ENCODE measurements around the gene MBD3L5.

MBD3L5 gene

DNA sequence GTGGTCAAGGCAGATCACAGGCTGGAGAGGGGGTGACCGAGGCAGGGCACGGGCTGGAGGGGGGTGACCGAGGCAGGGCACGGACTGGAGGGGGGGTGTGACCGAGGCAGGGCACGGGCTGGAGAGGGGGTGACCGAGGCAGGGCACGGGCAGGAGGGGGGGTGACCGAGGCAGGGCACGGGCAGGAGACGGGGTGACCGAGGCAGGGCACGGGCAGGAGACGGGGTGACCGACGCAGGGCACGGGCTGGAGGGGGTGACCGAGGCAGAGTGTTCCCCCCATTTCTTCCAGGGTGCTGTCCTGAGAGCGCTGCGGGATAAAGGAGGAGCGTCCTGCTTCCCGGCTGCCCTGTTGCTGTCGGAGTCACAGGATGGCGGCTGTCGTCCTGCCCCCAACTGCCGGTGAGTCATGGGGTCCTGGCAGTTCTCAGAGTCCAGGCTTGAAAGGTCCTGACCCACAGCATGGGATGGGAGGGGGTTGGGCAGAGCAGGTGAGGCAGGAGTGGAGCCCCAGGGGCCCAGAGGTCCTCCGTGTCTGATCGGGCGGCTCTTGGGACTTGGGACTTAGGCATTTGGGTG lies 44.4 kb downstream of the MBD3L5 start:
- Histone ChIP-seq H3K4me1 (ENCODE audit: control insufficient read depth in 1 of 2, insufficient read depth in 2 of 2, low read length in 2 of 2) (peaks cover 5 to 8% of the 10 kb centered on the region in 2 experiments), H3K9me3 (ENCODE audit: insufficient read depth, low read depth, low read length) (peaks cover 15% of the 10 kb centered on the region), H3K14ac (ENCODE audit: low read length) (peak overlapping the region; percentile 46), H2BK5ac (ENCODE audit: low read depth, low read length, poor library complexity) (no peak overlapping the region), H4K12ac (ENCODE audit: low read depth, low read length) (no peak overlapping the region), H4K91ac (ENCODE audit: low read depth, low read length) (peak overlapping the region; percentile 72), H3K79me2 (ENCODE audit: control insufficient read depth, insufficient read depth, low read length, poor library complexity) (peaks cover under 1% of the 10 kb centered on the region), H3K23ac (ENCODE audit: low read length) (no peak overlapping the region), H2AFZ (ENCODE audit: insufficient read depth, low read length, poor library complexity) (no peak overlapping the region), H4K8ac (ENCODE audit: low read depth, low read length) (peak overlapping the region; percentile 55), H3K4me2 (ENCODE audit: low read length) (no peak overlapping the region), H3K4me3 (ENCODE audit: low read depth, low read length) (peak overlapping the region; percentile 4), H3K79me1 (ENCODE audit: low read length) (peaks cover 4% of the 10 kb centered on the region), H2BK120ac (ENCODE audit: insufficient read depth, low read length, poor library complexity) (no peak overlapping the region), H3K9ac (ENCODE audit: low read length) (no peak overlapping the region), H3K18ac (ENCODE audit: low read length) (peak overlapping the region; percentile 0), H3K27me3 (ENCODE audit: insufficient read depth, low read length) (no peaks in the 10 kb centered on the region), H3K27ac (ENCODE audit: low read depth, low read length) (no peak overlapping the region), H2BK12ac (ENCODE audit: low read length) (no peak overlapping the region), H2AK5ac (ENCODE audit: low read length) (no peak overlapping the region), H3K36me3 (ENCODE audit: control insufficient read depth in 1 of 2, insufficient read depth in 2 of 2, low read length in 2 of 2) (peaks cover 45 to 57% of the 10 kb centered on the region in 2 experiments), H3K4ac (ENCODE audit: low read depth, low read length) (no peak overlapping the region)
- DNase-seq, result no peak
- no CpG with 5 or more reads among the region's 29 CpGs for WGBS (ENCODE audit: extremely low coverage, insufficient coverage, insufficient read length)

GRCh38 chr19:7076151-7076550 lies 45.8 kb downstream of the MBD3L5 start:
- Histone ChIP-seq H2BK5ac (ENCODE audit: low read depth, low read length, poor library complexity) (no peak overlapping the region), H3K14ac (ENCODE audit: low read length) (no peak overlapping the region), H4K12ac (ENCODE audit: low read depth, low read length) (no peak overlapping the region), H3K18ac (ENCODE audit: low read length) (no peak overlapping the region), H4K91ac (ENCODE audit: low read depth, low read length) (no peak overlapping the region), H3K79me2 (ENCODE audit: control insufficient read depth, insufficient read depth, low read length, poor library complexity) (no peaks in the 10 kb centered on the region), H3K36me3 (ENCODE audit: control insufficient read depth in 1 of 2, insufficient read depth in 2 of 2, low read length in 2 of 2) (peaks cover 52 to 70% of the 10 kb centered on the region in 2 experiments), H3K9me3 (ENCODE audit: insufficient read depth, low read depth, low read length) (peaks cover 27% of the 10 kb centered on the region), H2BK120ac (ENCODE audit: insufficient read depth, low read length, poor library complexity) (no peak overlapping the region), H3K4ac (ENCODE audit: low read depth, low read length) (no peak overlapping the region), H4K8ac (ENCODE audit: low read depth, low read length) (no peak overlapping the region), H3K9ac (ENCODE audit: low read length) (no peak overlapping the region), H3K4me2 (ENCODE audit: low read length) (no peak overlapping the region), H2BK12ac (ENCODE audit: low read length) (no peak overlapping the region), H2AK5ac (ENCODE audit: low read length) (no peak overlapping the region), H3K23ac (ENCODE audit: low read length) (no peak overlapping the region), H3K27me3 (ENCODE audit: insufficient read depth, low read length) (no peaks in the 10 kb centered on the region), H3K4me1 (ENCODE audit: control insufficient read depth in 1 of 2, insufficient read depth in 2 of 2, low read length in 2 of 2) (peaks cover 5% of the 10 kb centered on the region in 2 experiments), H3K4me3 (ENCODE audit: low read depth, low read length) (no peak overlapping the region), H3K27ac (ENCODE audit: low read depth, low read length) (no peak overlapping the region), H3K79me1 (ENCODE audit: low read length) (peaks cover 4% of the 10 kb centered on the region), H2AFZ (ENCODE audit: insufficient read depth, low read length, poor library complexity) (no peak overlapping the region)
- WGBS (ENCODE audit: extremely low coverage, insufficient coverage, insufficient read length), result no CpG with 5 or more reads among the region's 6 CpGs
- DNase-seq, result no peak

GRCh38 chr19:7078008-7078407 lies 47.6 kb downstream of the MBD3L5 start:
- peaks cover 52 to 75% of the 10 kb centered on the region in 2 experiments for H3K36me3 ChIP-seq (ENCODE audit: control insufficient read depth in 1 of 2, insufficient read depth in 2 of 2, low read length in 2 of 2)
- H3K4ac ChIP-seq (ENCODE audit: low read depth, low read length), result no peak overlapping the region
- H3K79me2 ChIP-seq (ENCODE audit: control insufficient read depth, insufficient read depth, low read length, poor library complexity), result no peaks in the 10 kb centered on the region
- DNase-seq, result no peak
- H3K4me1 ChIP-seq (ENCODE audit: control insufficient read depth in 1 of 2, insufficient read depth in 2 of 2, low read length in 2 of 2), result peaks cover 5% of the 10 kb centered on the region in 2 experiments
- H2BK120ac ChIP-seq (ENCODE audit: insufficient read depth, low read length, poor library complexity), result no peak overlapping the region
- H3K23ac ChIP-seq (ENCODE audit: low read length), result no peak overlapping the region
- H3K14ac ChIP-seq (ENCODE audit: low read length), result no peak overlapping the region
- no peak overlapping the region for H3K27ac ChIP-seq (ENCODE audit: low read depth, low read length)
- H3K4me2 ChIP-seq (ENCODE audit: low read length), result no peak overlapping the region
- H4K91ac ChIP-seq (ENCODE audit: low read depth, low read length), result no peak overlapping the region
- no peak overlapping the region for H2BK5ac ChIP-seq (ENCODE audit: low read depth, low read length, poor library complexity)
- no peak overlapping the region for H2AK5ac ChIP-seq (ENCODE audit: low read length)
- H3K79me1 ChIP-seq (ENCODE audit: low read length), result peaks cover 4% of the 10 kb centered on the region
- H2AFZ ChIP-seq (ENCODE audit: insufficient read depth, low read length, poor library complexity), result no peak overlapping the region
- no peak overlapping the region for H3K4me3 ChIP-seq (ENCODE audit: low read depth, low read length)
- no peak overlapping the region for H2BK12ac ChIP-seq (ENCODE audit: low read length)
- no peak overlapping the region for H4K8ac ChIP-seq (ENCODE audit: low read depth, low read length)
- H4K12ac ChIP-seq (ENCODE audit: low read depth, low read length), result no peak overlapping the region
- no CpG with 5 or more reads among the region's 2 CpGs for WGBS (ENCODE audit: extremely low coverage, insufficient coverage, insufficient read length)
- H3K9ac ChIP-seq (ENCODE audit: low read length), result no peak overlapping the region
- H3K9me3 ChIP-seq (ENCODE audit: insufficient read depth, low read depth, low read length), result peaks cover 35% of the 10 kb centered on the region
- no peaks in the 10 kb centered on the region for H3K27me3 ChIP-seq (ENCODE audit: insufficient read depth, low read length)
- no peak overlapping the region for H3K18ac ChIP-seq (ENCODE audit: low read length)

Data from trophoblast cell (in vitro differentiated cells and primary cell).